Small intestine (tissue), 7 donors: ENCODE results near the gene TRIL. TPM values are rescaled to one million over a fixed set of nuclear protein-coding genes. Genes with fewer than 3 reads are reported as not detected.
A peak's percentile ranks its signal among the peaks of the same experiment; 100 is the strongest.

Experiments
- DNase-seq, 2 donors: peaks; one replicate each; pipeline versions ENCODE4 v3.0.0 to v3.0.0-alpha.2; 2013
- FAIRE-seq: peaks from 2 replicates; lab custom pipeline; 2012; peaks lifted over from hg19 to GRCh38; lab: Jason Lieb, UNC
- H3K27ac ChIP-seq, 3 donors: one replicate each; pipeline ENCODE4 v1.5.1; 2013; ENCODE audit warnings: low read length in 2 of 3, mild to moderate bottlenecking in 2 of 3, control low read depth in 1 of 3, inconsistent platforms in 1 of 3, low read depth in 1 of 3, moderate library complexity in 1 of 3
- H3K27me3 ChIP-seq, 3 donors: one replicate each; pipeline ENCODE4 v1.6.1; 2013; ENCODE audit warnings: low read length in 3 of 3, inconsistent platforms in 1 of 3; ENCODE audit not compliant: control insufficient read depth in 3 of 3, insufficient read depth in 3 of 3
- H3K36me3 ChIP-seq, 3 donors: one replicate each; pipeline ENCODE4 v1.6.1; 2013; ENCODE audit warnings: low read length in 3 of 3, inconsistent platforms in 1 of 3, low read depth in 1 of 3, mild to moderate bottlenecking in 1 of 3, moderate library complexity in 1 of 3; ENCODE audit not compliant: control insufficient read depth in 3 of 3, insufficient read depth in 2 of 3
- H3K4me1 ChIP-seq, 3 donors: one replicate each; pipeline ENCODE4 v1.6.1; 2013; ENCODE audit warnings: low read length in 2 of 3, inconsistent platforms in 1 of 3, low read depth in 1 of 3, mild to moderate bottlenecking in 1 of 3, moderate library complexity in 1 of 3; ENCODE audit not compliant: control insufficient read depth in 3 of 3, insufficient read depth in 2 of 3
- H3K4me3 ChIP-seq, 3 donors: one replicate each; pipeline ENCODE4 v1.5.1; 2013; ENCODE audit warnings: low read length in 3 of 3, control low read depth in 1 of 3, inconsistent platforms in 1 of 3, low read depth in 1 of 3, mild to moderate bottlenecking in 1 of 3, moderate library complexity in 1 of 3
- H3K9me3 ChIP-seq, 2 donors: one replicate each; pipeline ENCODE4 v1.6.1; 2013; ENCODE audit warnings: low read depth in 1 of 2, low read length in 1 of 2; ENCODE audit not compliant: control insufficient read depth in 2 of 2, insufficient read depth in 1 of 2
- WGBS, 3 donors: extraction: QIAGEN DNeasy Blood & Tissue Kit; methylation state at CpG; one replicate each; pipeline ENCODE4 v1.1.7; 2013; 5-methylcytosine and 5-hydroxymethylcytosine counted together
- polyA plus RNA-seq, 4 donors: library from polyadenylated mRNA; stranded (reverse) in 3 of 4; unstranded in 1 of 4; fragments of 200-250 nt in 3 of 4; fragments of 120-200 nt in 1 of 4; gene quantifications; one replicate each; pipeline versions ENCODE4 v1.2.1 to v1.2.3, GENCODE V29; 2013
- donor health status: healthy with polysubstance abuse.
- donor health status: control.
- donor health status: control.
- donor health status: Bipolar disorder and iron deficiency.
- donor health status: healthy.

The TRIL gene
- polyA plus RNA-seq, 4 donors, result 0.22 to 2.9 (median 1.5) TPM

GRCh38 chr7:28905464-28905863 is 52.7 kb downstream of the TRIL start:
- H3K4me3 ChIP-seq, result no peak overlapping the region
- 90 to 93% (median 91%) methylated on average over 3 of the region's 3 CpGs for WGBS, 3 donors
- FAIRE-seq (no peak), DNase-seq (no peak)
- no peaks in the 10 kb centered on the region for H3K36me3 ChIP-seq
- no peaks in the 10 kb centered on the region for H3K27me3 ChIP-seq
- H3K27ac ChIP-seq, result no peak overlapping the region
- no peaks in the 10 kb centered on the region for H3K4me1 ChIP-seq
- no peaks in the 10 kb centered on the region for H3K9me3 ChIP-seq

GRCh38 chr7:28904578-28905048 is 53.5 kb downstream of the TRIL start:
- peak overlapping the region in 1 of 3 donors; percentile 11 for H3K4me3 ChIP-seq
- 63 to 75% (median 75%) methylated on average over 10 of the region's 10 CpGs for WGBS, 3 donors
- FAIRE-seq, result no peak

GRCh38 chr7:28903730-28904577 is 54.2 kb downstream of the TRIL start:
- DNase-seq (no peak), FAIRE-seq (no peak)
- H3K27ac ChIP-seq, result peak overlapping the region in 1 of 3 donors; percentile 6
- H3K27me3 ChIP-seq, result no peaks in the 10 kb centered on the region
- H3K36me3 ChIP-seq, result no peaks in the 10 kb centered on the region
- 40 to 57% (median 54%) methylated on average over 4 of the region's 4 CpGs for WGBS, 3 donors
- H3K4me1 ChIP-seq, result no peaks in the 10 kb centered on the region
- peak overlapping the region in 1 of 3 donors; percentile 11 for H3K4me3 ChIP-seq
- no peaks in the 10 kb centered on the region for H3K9me3 ChIP-seq

More at GRCh38 chr7:28904578-28905048, 53.5 kb downstream of the TRIL start:
- no peak for DNase-seq
- Histone ChIP-seq H3K36me3 (no peaks in the 10 kb centered on the region), H3K27ac (peak overlapping the region in 1 of 3 donors; percentile 6), H3K4me1 (no peaks in the 10 kb centered on the region), H3K27me3 (no peaks in the 10 kb centered on the region), H3K9me3 (no peaks in the 10 kb centered on the region)

Other genes starting within 250 kb of the TRIL start
- gene CPVL, start 188.2 kb upstream of the TRIL start, polyA plus RNA-seq, result 100 to 1,000 TPM in 1 of 4 donors, 10 to 100 TPM in 1, 1 to 10 TPM in 2; 1.8 to 320 (median 11.2) TPM
- gene CHN2, start 236.4 kb upstream of the TRIL start, polyA plus RNA-seq, result 100 to 1,000 TPM in 1 of 4 donors, 10 to 100 TPM in 3; 22.3 to 124 (median 45.2) TPM